ENCODE measurements around the gene CD22.

Gene CD22

GRCh38 chr19:35321291-35321690 is 7.7 kb upstream of the CD22 start:
- TF ChIP-seq CTCF (conservative IDR thresholded peaks at IDR 0.05; ENCODE audit: low read length) = no peak
- DNase-seq (ENCODE audit: low read depth) = no peak
- no peak overlapping the region for H3K4me3 ChIP-seq (ENCODE audit: low read length)

- DNase-seq (ENCODE audit: low read depth) = no peak
- no peak overlapping the region for H3K4me3 ChIP-seq (ENCODE audit: low read length)
- TF ChIP-seq CTCF (conservative IDR thresholded peaks at IDR 0.05; ENCODE audit: low read length) = no peak
These were observed 7.0 kb upstream of the CD22 start for GRCh38 chr19:35322014-35322413.

- no peak for DNase-seq (ENCODE audit: low read depth)
- TF ChIP-seq CTCF (conservative IDR thresholded peaks at IDR 0.05; ENCODE audit: low read length) = no peak
- H3K4me3 ChIP-seq (ENCODE audit: low read length) = no peak overlapping the region
These were observed 1.3 kb upstream of the CD22 start for GRCh38 chr19:35327642-35328041.

GRCh38 chr19:35329323-35329722 is 336 bp downstream of the CD22 start:
- no peak for DNase-seq (ENCODE audit: low read depth)
- no peak for TF ChIP-seq CTCF (conservative IDR thresholded peaks at IDR 0.05; ENCODE audit: low read length)
- no peak overlapping the region for H3K4me3 ChIP-seq (ENCODE audit: low read length)

- no peak overlapping the region for H3K4me3 ChIP-seq (ENCODE audit: low read length)
- no peak for DNase-seq (ENCODE audit: low read depth)
These were observed 1.5 kb downstream of the CD22 start for GRCh38 chr19:35330475-35330874.

GRCh38 chr19:35331551-35332214 is 2.7 kb downstream of the CD22 start:
- no peak overlapping the region for H3K4me3 ChIP-seq (ENCODE audit: low read length)
- TF ChIP-seq CTCF (conservative IDR thresholded peaks at IDR 0.05; ENCODE audit: low read length) = no peak
- DNase-seq (ENCODE audit: low read depth) = no peak

More at GRCh38 chr19:35330475-35330874, 1.5 kb downstream of the CD22 start:
- no peak for TF ChIP-seq CTCF (conservative IDR thresholded peaks at IDR 0.05; ENCODE audit: low read length)

GRCh38 chr19:35332817-35333216 is 3.8 kb downstream of the CD22 start:
- DNase-seq (ENCODE audit: low read depth) = no peak
- no peak overlapping the region for H3K4me3 ChIP-seq (ENCODE audit: low read length)
- TF ChIP-seq CTCF (conservative IDR thresholded peaks at IDR 0.05; ENCODE audit: low read length) = no peak
